DND-41 (cell line): ENCODE results near the gene SLC15A4.

Experiments used
- ATAC-seq: fragments of 200-7000 bp; cut with Tn5 transposase; 3 replicates; pipeline ENCODE4 v1.9.1; 2021; ENCODE audit warnings: low read depth; ENCODE audit not compliant: insufficient read depth
- DNase-seq: peaks from one replicate; pipeline ENCODE4 v3.0.0-alpha.2; 2020
- H2AFZ ChIP-seq: 2 replicates; pipeline ENCODE4 v1.6.0; 2012; ENCODE audit warnings: low read depth, low read length
- H3K27ac ChIP-seq: 2 replicates; pipeline ENCODE4 v1.5.1; 2012; ENCODE audit warnings: low read length, inconsistent platforms
- H3K27me3 ChIP-seq: fragments of 200-600 bp; sonication (generic); 2 replicates; pipeline ENCODE4 v1.6.0; 2012; ENCODE audit warnings: low read length, mild to moderate bottlenecking, inconsistent platforms; ENCODE audit not compliant: insufficient read depth, poor library complexity
- H3K36me3 ChIP-seq: 2 replicates; pipeline ENCODE4 v1.5.1; 2012; ENCODE audit warnings: low read length, inconsistent platforms; ENCODE audit not compliant: insufficient read depth
- H3K4me1 ChIP-seq: 2 replicates; pipeline ENCODE4 v1.5.1; 2012; ENCODE audit warnings: mild to moderate bottlenecking, low read length; ENCODE audit not compliant: insufficient read depth
- H3K4me2 ChIP-seq: 2 replicates; pipeline ENCODE4 v1.6.0; 2012; ENCODE audit warnings: mild to moderate bottlenecking, moderate library complexity, low read length, inconsistent platforms; ENCODE audit not compliant: insufficient read depth
- H3K4me3 ChIP-seq, 2 experiments: fragments of 200-600 bp in 1 of 2; shearing (Covaris generic) in 1 of 2; 2 replicates each; pipeline ENCODE4 v1.5.1; 2012 to 2016; ENCODE audit warnings: inconsistent platforms in 2 of 2, low read length in 2 of 2, mild to moderate bottlenecking in 2 of 2, low read depth in 1 of 2, moderate library complexity in 1 of 2
- H3K79me2 ChIP-seq: 2 replicates; pipeline ENCODE4 v1.6.0; 2012; ENCODE audit warnings: low read length, inconsistent platforms; ENCODE audit not compliant: insufficient read depth
- H3K9ac ChIP-seq: 2 replicates; pipeline ENCODE4 v1.6.0; 2012; ENCODE audit warnings: low read depth, mild to moderate bottlenecking, inconsistent platforms, low read length, moderate library complexity
- H3K9me3 ChIP-seq: 2 replicates; pipeline ENCODE4 v1.5.1; 2012; ENCODE audit warnings: low read length, moderate library complexity, mild to moderate bottlenecking, inconsistent platforms; ENCODE audit not compliant: insufficient read depth, severe bottlenecking
- H4K20me1 ChIP-seq: 2 replicates; pipeline ENCODE4 v1.6.0; 2012; ENCODE audit warnings: low read length; ENCODE audit not compliant: insufficient read depth
- CTCF ChIP-seq: IDR thresholded peaks from 2 replicates; pipeline ENCODE4 v1.5.1; 2012; ENCODE audit warnings: borderline replicate concordance, low read length, moderate library complexity, mild to moderate bottlenecking; ENCODE audit not compliant: poor library complexity, severe bottlenecking; ENCODE audit errors: extremely low read depth
- EZH2 ChIP-seq: IDR thresholded peaks from 3 replicates; pipeline ENCODE4 v1.6.1; 2012; ENCODE audit warnings: borderline replicate concordance, low read depth, mild to moderate bottlenecking, moderate library complexity, low read length, inconsistent platforms; ENCODE audit not compliant: severe bottlenecking

SLC15A4 gene

GRCh38 chr12:128802756-128803155 is 21.0 kb downstream of the SLC15A4 start:
- no peak overlapping the region for H2AFZ ChIP-seq
- H3K4me3 ChIP-seq: no peak overlapping the region
- H4K20me1 ChIP-seq: peaks cover 31% of the 10 kb centered on the region
- H3K9me3 ChIP-seq: no peaks in the 10 kb centered on the region
- peaks cover 25% of the 10 kb centered on the region for H3K79me2 ChIP-seq
- ATAC-seq: no peak
- peaks cover 84% of the 10 kb centered on the region for H3K36me3 ChIP-seq
- no peak overlapping the region for H3K27ac ChIP-seq
- no peaks in the 10 kb centered on the region for H3K4me1 ChIP-seq
- no peak overlapping the region for H3K9ac ChIP-seq
- no peak for DNase-seq
- no peak for TF ChIP-seq CTCF
- H3K4me2 ChIP-seq: no peak overlapping the region
- H3K27me3 ChIP-seq: no peaks in the 10 kb centered on the region

- DNase-seq (no peak), ATAC-seq (no peak)
- Histone ChIP-seq H3K4me3 (no peak overlapping the region), H3K9me3 (no peaks in the 10 kb centered on the region), H3K4me1 (no peaks in the 10 kb centered on the region), H3K9ac (no peak overlapping the region), H2AFZ (no peak overlapping the region), H3K36me3 (peaks cover 85% of the 10 kb centered on the region), H3K79me2 (peaks cover 25% of the 10 kb centered on the region), H4K20me1 (peaks cover 35% of the 10 kb centered on the region), H3K4me2 (no peak overlapping the region), H3K27me3 (no peaks in the 10 kb centered on the region), H3K27ac (no peak overlapping the region)
- TF ChIP-seq EZH2 (no peak), CTCF (no peak)
Observed at GRCh38 chr12:128801879-128802391, 21.8 kb downstream of the SLC15A4 start.

- no peak for DNase-seq
- peaks cover 25% of the 10 kb centered on the region for H3K79me2 ChIP-seq
- no peak overlapping the region for H3K4me3 ChIP-seq
- no peak overlapping the region for H2AFZ ChIP-seq
- H3K9ac ChIP-seq: no peak overlapping the region
- no peak overlapping the region for H3K4me2 ChIP-seq
- no peak for ATAC-seq
- no peak for TF ChIP-seq EZH2
- TF ChIP-seq CTCF: no peak
- no peaks in the 10 kb centered on the region for H3K27me3 ChIP-seq
- H3K27ac ChIP-seq: no peak overlapping the region
- H3K36me3 ChIP-seq: peaks cover 93% of the 10 kb centered on the region
- no peaks in the 10 kb centered on the region for H3K4me1 ChIP-seq
- no peaks in the 10 kb centered on the region for H3K9me3 ChIP-seq
- H4K20me1 ChIP-seq: peaks cover 41% of the 10 kb centered on the region
Observed at GRCh38 chr12:128800606-128801005, 23.2 kb downstream of the SLC15A4 start.
